Measurements from ENCODE around the gene ANGPTL2.

ANGPTL2 gene

GRCh38 chr9:127053960-127054359 is 68.5 kb downstream of the ANGPTL2 start:
- in situ Hi-C loops (cut with MboI; ENCODE audit: low sequenced_read_pairs), result no loop called here

GRCh38 chr9:127053057-127053821 is 69.2 kb downstream of the ANGPTL2 start:
- in situ Hi-C loops (cut with MboI; ENCODE audit: low sequenced_read_pairs), result no loop called here

DNA sequence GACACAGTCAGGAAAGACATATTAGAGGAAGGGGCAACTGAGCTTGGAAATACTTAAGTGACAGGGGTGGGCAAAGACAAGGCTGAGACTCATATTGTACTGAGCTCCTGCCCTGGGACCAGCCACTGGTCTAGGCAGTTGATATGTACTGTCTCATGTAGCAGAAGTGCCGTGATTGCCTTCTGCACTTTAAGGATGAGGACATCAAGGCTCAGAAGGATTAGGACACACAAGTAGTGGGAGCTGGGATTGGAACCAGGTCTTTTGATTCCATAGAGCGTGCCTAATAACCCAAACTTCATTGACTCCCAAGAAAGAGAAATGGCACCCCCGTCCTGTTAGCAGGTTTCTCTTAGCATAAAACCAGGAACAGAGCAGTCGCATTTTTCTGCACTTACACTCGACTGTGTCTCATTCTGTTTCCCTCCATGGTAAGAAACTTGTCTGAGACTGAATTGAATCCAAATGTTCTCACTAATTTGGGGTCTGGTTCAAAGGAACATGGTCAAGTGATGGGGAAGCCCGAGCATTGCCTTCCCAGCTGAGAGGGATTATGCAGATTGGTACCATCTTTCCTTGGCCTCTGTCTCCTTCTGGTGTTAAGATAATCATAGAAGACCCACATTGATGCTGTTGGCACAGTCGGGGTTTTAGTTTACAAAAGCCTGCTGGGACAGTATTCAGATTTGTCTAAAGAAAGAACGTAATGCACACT is 70.4 kb downstream of the ANGPTL2 start:
- in situ Hi-C loops (cut with MboI; ENCODE audit: low sequenced_read_pairs), result no loop called here

DNA sequence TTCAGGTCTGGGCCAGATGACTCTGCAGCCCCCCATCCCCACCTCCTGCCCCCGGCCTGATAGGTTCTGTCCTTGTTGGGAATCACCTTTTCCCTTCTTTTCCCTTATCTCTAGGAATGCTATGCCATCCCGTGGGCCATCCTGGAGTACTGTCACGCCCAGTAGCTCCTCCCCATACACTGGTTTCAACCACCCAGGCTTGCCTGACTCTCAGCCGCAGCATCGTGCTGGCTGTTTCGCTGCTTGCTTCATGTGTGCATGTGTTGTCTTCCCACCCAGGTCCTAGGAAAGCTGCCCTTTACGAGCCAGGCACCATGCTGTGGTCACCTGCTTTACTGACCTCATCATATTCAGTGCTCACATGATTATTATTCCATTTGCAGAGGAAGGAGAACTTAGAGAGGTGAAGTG is 71.8 kb downstream of the ANGPTL2 start:
- in situ Hi-C loops (cut with MboI; ENCODE audit: low sequenced_read_pairs), result no loop called here

- in situ Hi-C loops (cut with MboI; ENCODE audit: low sequenced_read_pairs), result no loop called here
Observed at GRCh38 chr9:127050152-127050551, 72.3 kb downstream of the ANGPTL2 start.

DNA sequence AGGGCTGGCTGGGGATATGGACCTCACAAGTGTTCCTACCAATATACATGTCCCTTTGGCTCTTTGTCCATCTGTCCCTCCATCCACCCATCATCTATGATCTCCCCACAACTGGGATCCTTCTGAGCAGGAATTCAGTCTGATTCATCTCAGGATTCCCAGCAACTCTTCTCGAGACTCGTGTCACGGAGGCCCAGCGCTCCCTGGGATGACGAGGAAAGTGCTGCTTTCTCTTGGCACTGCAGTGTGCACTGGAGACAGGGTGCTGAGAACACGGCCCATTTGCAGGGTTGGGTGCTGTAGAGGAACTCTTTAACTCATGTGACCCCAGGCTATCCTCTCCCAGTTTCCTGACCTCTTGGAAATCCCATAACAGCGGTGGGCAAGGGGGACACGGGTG is 72.9 kb downstream of the ANGPTL2 start:
- in situ Hi-C loops (cut with MboI; ENCODE audit: low sequenced_read_pairs), result no loop called here

DNA sequence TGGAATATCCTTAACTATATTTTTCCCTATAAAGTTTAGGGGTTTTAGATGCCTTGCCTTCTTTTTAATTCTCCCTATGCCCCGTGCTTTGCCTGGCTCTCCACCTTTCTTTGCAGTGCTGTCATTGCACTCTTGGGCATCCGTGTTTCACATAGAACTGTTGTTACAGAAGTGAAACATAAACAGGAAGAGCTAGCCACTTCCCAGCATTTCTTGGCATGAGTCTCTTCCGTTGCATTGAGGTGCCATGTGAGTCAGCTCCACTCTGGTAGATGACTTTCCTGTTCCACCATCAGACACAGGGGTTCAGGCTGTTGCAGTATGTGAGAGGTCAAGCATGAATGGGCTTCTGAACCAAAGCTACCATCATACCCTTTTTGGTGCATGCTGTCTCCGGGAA is 73.4 kb downstream of the ANGPTL2 start:
- in situ Hi-C loops (cut with MboI; ENCODE audit: low sequenced_read_pairs), result no loop called here

- in situ Hi-C loops (cut with MboI; ENCODE audit: low sequenced_read_pairs), result no loop called here
Observed at GRCh38 chr9:127047971-127048370, 74.5 kb downstream of the ANGPTL2 start.

GRCh38 chr9:127045148-127045547 is 77.3 kb downstream of the ANGPTL2 start:
- in situ Hi-C loops (cut with MboI; ENCODE audit: low sequenced_read_pairs), result no loop called here

DNA sequence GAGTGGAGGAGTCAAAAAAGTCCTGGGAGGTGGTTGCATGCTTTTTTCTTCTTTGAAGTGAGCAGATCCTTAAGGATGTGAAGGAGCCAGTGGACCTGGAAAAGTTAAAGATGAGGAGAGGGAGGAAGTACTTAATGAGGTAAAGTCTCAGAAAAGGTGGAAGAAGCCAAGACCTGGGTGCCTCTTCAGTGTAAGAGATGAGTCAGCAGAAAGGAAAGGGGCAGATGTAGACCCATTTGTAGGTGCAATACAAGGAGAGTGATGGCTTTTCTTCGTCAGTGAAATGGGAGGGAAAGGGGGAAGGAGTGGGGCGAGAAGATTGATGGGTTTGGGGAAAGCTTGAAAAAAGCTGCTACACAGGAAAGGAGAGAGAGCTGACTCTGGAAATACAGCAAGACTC is 82.9 kb downstream of the ANGPTL2 start:
- in situ Hi-C loops (cut with MboI; ENCODE audit: low sequenced_read_pairs), result no loop called here

DNA sequence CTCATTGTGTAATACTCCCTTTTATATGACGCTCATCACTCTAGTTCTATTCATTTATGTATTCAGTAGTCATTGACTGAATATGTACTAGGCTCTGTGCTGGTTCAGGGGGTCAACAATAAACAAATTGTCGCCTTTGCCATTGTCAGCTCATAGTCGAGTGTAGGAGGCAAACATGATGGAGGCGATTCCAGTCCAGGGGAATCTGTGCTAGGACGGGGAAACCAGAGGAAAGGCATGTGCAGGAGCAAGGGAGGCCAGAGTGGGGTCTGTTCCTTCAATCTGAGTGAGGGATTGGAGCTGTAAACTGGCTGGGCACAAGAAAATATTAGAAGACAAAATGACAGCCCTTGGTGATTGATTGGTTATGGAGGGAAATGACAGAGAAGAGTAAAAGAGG is 83.9 kb downstream of the ANGPTL2 start:
- in situ Hi-C loops (cut with MboI; ENCODE audit: low sequenced_read_pairs), result no loop called here
